PC-9 (cell line): ENCODE results near the gene SAMD11.

Experiments
- EZH2 ChIP-seq: fragments of 200-600 bp; sonication (generic); IDR thresholded peaks from 2 replicates; pipeline ENCODE4 v1.8.0; 2017; ENCODE audit warnings: antibody characterized with exemption, low read depth
- TF ChIP-seq, protein P1 (sequence below): fragments of 200-600 bp; sonication (generic); conservative IDR thresholded peaks from 2 replicates; pipeline ENCODE4 v1.6.1; 2017; ENCODE audit warnings: mixed run types, antibody characterized with exemption, mild to moderate bottlenecking, moderate library complexity

DNA sequence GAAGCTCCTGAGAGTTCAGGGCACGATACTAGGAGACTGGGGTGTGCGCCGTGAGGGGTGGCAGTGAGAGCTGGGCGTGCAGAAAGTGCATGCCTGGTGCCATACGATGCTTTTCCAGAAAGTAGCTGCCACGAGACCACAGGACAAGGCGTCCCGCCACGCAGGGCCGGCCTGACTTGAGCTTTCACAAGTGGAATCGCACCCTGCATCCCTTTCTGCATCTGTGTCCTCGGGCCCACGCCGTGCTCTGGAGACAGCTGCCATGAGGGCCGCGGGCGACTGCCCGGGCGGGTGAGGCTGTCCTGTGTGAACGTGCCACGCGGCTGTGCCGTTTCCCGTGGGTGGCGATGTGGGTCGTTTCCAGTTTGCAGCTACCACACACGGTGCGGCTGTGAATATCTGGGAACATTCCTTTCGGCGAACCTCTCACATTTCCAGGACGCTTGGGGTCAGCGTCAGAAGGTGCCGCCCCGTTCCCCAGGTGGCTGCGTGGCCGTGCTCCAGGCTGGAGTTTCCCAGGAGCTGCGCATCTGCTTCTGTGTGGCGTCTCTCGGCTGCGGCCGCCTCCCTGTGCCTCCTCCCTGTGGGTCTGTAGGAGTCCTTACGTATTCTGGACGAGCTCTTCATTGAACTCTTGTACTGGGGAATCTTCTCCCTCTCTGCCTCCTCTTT lies 59.2 kb downstream of the SAMD11 start:
- TF ChIP-seq, protein P1, sequence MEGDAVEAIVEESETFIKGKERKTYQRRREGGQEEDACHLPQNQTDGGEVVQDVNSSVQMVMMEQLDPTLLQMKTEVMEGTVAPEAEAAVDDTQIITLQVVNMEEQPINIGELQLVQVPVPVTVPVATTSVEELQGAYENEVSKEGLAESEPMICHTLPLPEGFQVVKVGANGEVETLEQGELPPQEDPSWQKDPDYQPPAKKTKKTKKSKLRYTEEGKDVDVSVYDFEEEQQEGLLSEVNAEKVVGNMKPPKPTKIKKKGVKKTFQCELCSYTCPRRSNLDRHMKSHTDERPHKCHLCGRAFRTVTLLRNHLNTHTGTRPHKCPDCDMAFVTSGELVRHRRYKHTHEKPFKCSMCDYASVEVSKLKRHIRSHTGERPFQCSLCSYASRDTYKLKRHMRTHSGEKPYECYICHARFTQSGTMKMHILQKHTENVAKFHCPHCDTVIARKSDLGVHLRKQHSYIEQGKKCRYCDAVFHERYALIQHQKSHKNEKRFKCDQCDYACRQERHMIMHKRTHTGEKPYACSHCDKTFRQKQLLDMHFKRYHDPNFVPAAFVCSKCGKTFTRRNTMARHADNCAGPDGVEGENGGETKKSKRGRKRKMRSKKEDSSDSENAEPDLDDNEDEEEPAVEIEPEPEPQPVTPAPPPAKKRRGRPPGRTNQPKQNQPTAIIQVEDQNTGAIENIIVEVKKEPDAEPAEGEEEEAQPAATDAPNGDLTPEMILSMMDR: no peak
- TF ChIP-seq EZH2: no peak
